ENCODE measurements around the gene GRID2.

GRID2 gene

GRCh38 chr4:92847026-92847425 is 543.3 kb downstream of the GRID2 start:
- Histone ChIP-seq H3K4me1 (ENCODE audit: control insufficient read depth, insufficient read depth, low read length) (peaks cover 2% of the 10 kb centered on the region), H3K27me3 (ENCODE audit: control insufficient read depth, insufficient read depth, low read length) (no peaks in the 10 kb centered on the region), H3K9me3 (ENCODE audit: control insufficient read depth, insufficient read depth, low read length) (no peaks in the 10 kb centered on the region), H3K4me3 (ENCODE audit: low read depth, low read length) (no peak overlapping the region), H3K9ac (ENCODE audit: low read depth, low read length) (no peak overlapping the region), H3K36me3 (ENCODE audit: control insufficient read depth, insufficient read depth, low read length) (no peaks in the 10 kb centered on the region)

GRCh38 chr4:92862509-92862908 is 558.7 kb downstream of the GRID2 start:
- Histone ChIP-seq H3K9me3 (ENCODE audit: control insufficient read depth, insufficient read depth, low read length) (no peaks in the 10 kb centered on the region), H3K9ac (ENCODE audit: low read depth, low read length) (no peak overlapping the region), H3K4me3 (ENCODE audit: low read depth, low read length) (no peak overlapping the region), H3K36me3 (ENCODE audit: control insufficient read depth, insufficient read depth, low read length) (no peaks in the 10 kb centered on the region), H3K27me3 (ENCODE audit: control insufficient read depth, insufficient read depth, low read length) (no peaks in the 10 kb centered on the region), H3K4me1 (ENCODE audit: control insufficient read depth, insufficient read depth, low read length) (no peaks in the 10 kb centered on the region)

DNA sequence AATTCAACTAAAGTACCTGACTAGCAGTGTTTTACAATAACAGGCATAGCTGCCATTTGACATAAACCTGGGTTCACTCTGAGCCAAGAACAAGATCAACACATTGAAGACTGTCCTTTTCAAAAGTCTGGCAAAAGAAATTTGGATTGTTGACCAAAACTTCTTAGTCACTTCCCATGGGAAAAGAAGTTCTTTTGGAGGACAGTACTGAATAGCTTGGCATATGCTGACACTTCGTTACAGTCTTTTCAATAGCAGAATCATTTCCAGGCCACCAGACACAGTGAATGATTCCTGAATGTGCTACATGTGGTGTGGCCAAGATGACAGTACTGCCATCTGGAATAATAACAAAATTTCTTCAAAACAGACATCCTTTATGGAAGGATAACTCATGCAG is 560.3 kb downstream of the GRID2 start:
- Histone ChIP-seq H3K4me3 (ENCODE audit: low read depth, low read length) (no peak overlapping the region), H3K9ac (ENCODE audit: low read depth, low read length) (no peak overlapping the region), H3K4me1 (ENCODE audit: control insufficient read depth, insufficient read depth, low read length) (no peaks in the 10 kb centered on the region), H3K27me3 (ENCODE audit: control insufficient read depth, insufficient read depth, low read length) (no peaks in the 10 kb centered on the region), H3K9me3 (ENCODE audit: control insufficient read depth, insufficient read depth, low read length) (no peaks in the 10 kb centered on the region), H3K36me3 (ENCODE audit: control insufficient read depth, insufficient read depth, low read length) (no peaks in the 10 kb centered on the region)

GRCh38 chr4:92872604-92873003 is 568.8 kb downstream of the GRID2 start:
- H3K36me3 ChIP-seq (ENCODE audit: control insufficient read depth, insufficient read depth, low read length) = no peaks in the 10 kb centered on the region
- H3K9me3 ChIP-seq (ENCODE audit: control insufficient read depth, insufficient read depth, low read length) = no peaks in the 10 kb centered on the region
- H3K27me3 ChIP-seq (ENCODE audit: control insufficient read depth, insufficient read depth, low read length) = no peaks in the 10 kb centered on the region
- H3K4me1 ChIP-seq (ENCODE audit: control insufficient read depth, insufficient read depth, low read length) = no peaks in the 10 kb centered on the region
- H3K4me3 ChIP-seq (ENCODE audit: low read depth, low read length) = no peak overlapping the region
- no peak overlapping the region for H3K9ac ChIP-seq (ENCODE audit: low read depth, low read length)

- Histone ChIP-seq H3K4me1 (ENCODE audit: control insufficient read depth, insufficient read depth, low read length) (peaks cover 4% of the 10 kb centered on the region), H3K9ac (ENCODE audit: low read depth, low read length) (no peak overlapping the region), H3K9me3 (ENCODE audit: control insufficient read depth, insufficient read depth, low read length) (no peaks in the 10 kb centered on the region), H3K36me3 (ENCODE audit: control insufficient read depth, insufficient read depth, low read length) (no peaks in the 10 kb centered on the region), H3K27me3 (ENCODE audit: control insufficient read depth, insufficient read depth, low read length) (no peaks in the 10 kb centered on the region), H3K4me3 (ENCODE audit: low read depth, low read length) (no peak overlapping the region)
Observed at GRCh38 chr4:92885632-92886031, 581.9 kb downstream of the GRID2 start.

- Histone ChIP-seq H3K4me3 (ENCODE audit: low read depth, low read length) (no peak overlapping the region), H3K27me3 (ENCODE audit: control insufficient read depth, insufficient read depth, low read length) (no peaks in the 10 kb centered on the region), H3K9me3 (ENCODE audit: control insufficient read depth, insufficient read depth, low read length) (no peaks in the 10 kb centered on the region), H3K36me3 (ENCODE audit: control insufficient read depth, insufficient read depth, low read length) (no peaks in the 10 kb centered on the region), H3K4me1 (ENCODE audit: control insufficient read depth, insufficient read depth, low read length) (no peaks in the 10 kb centered on the region), H3K9ac (ENCODE audit: low read depth, low read length) (no peak overlapping the region)
Observed at GRCh38 chr4:92952426-92952825, 648.7 kb downstream of the GRID2 start.

DNA sequence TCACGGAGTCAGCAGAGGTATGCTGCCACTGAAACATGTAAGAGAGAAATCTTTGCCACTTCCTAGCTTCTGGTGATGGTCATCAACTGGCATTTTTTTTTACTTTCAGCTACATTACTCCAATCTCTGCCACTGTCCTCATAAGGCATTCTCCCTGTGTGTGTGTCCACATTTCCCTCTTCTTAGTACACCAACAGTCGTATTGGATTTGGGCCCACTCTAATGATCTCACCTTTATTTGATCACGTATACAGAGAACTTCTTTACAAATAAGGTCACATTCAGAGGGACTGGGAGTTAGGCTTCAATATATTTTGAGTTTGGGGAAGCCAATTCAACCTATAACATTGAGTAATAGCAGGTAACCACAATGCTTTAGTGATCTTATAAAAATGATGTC is 649.1 kb downstream of the GRID2 start:
- H3K9ac ChIP-seq (ENCODE audit: low read depth, low read length) = no peak overlapping the region
- H3K4me3 ChIP-seq (ENCODE audit: low read depth, low read length) = no peak overlapping the region
- H3K4me1 ChIP-seq (ENCODE audit: control insufficient read depth, insufficient read depth, low read length) = no peaks in the 10 kb centered on the region
- no peaks in the 10 kb centered on the region for H3K27me3 ChIP-seq (ENCODE audit: control insufficient read depth, insufficient read depth, low read length)
- H3K36me3 ChIP-seq (ENCODE audit: control insufficient read depth, insufficient read depth, low read length) = no peaks in the 10 kb centered on the region
- H3K9me3 ChIP-seq (ENCODE audit: control insufficient read depth, insufficient read depth, low read length) = no peaks in the 10 kb centered on the region

GRCh38 chr4:92953462-92953861 is 649.7 kb downstream of the GRID2 start:
- Histone ChIP-seq H3K4me1 (ENCODE audit: control insufficient read depth, insufficient read depth, low read length) (no peaks in the 10 kb centered on the region), H3K4me3 (ENCODE audit: low read depth, low read length) (no peak overlapping the region), H3K9me3 (ENCODE audit: control insufficient read depth, insufficient read depth, low read length) (no peaks in the 10 kb centered on the region), H3K36me3 (ENCODE audit: control insufficient read depth, insufficient read depth, low read length) (no peaks in the 10 kb centered on the region), H3K27me3 (ENCODE audit: control insufficient read depth, insufficient read depth, low read length) (no peaks in the 10 kb centered on the region), H3K9ac (ENCODE audit: low read depth, low read length) (no peak overlapping the region)

- no peaks in the 10 kb centered on the region for H3K9me3 ChIP-seq (ENCODE audit: control insufficient read depth, insufficient read depth, low read length)
- H3K4me3 ChIP-seq (ENCODE audit: low read depth, low read length) = no peak overlapping the region
- no peaks in the 10 kb centered on the region for H3K36me3 ChIP-seq (ENCODE audit: control insufficient read depth, insufficient read depth, low read length)
- H3K4me1 ChIP-seq (ENCODE audit: control insufficient read depth, insufficient read depth, low read length) = peaks cover 7% of the 10 kb centered on the region
- no peaks in the 10 kb centered on the region for H3K27me3 ChIP-seq (ENCODE audit: control insufficient read depth, insufficient read depth, low read length)
- no peak overlapping the region for H3K9ac ChIP-seq (ENCODE audit: low read depth, low read length)
Observed at GRCh38 chr4:92961881-92962280, 658.1 kb downstream of the GRID2 start.

DNA sequence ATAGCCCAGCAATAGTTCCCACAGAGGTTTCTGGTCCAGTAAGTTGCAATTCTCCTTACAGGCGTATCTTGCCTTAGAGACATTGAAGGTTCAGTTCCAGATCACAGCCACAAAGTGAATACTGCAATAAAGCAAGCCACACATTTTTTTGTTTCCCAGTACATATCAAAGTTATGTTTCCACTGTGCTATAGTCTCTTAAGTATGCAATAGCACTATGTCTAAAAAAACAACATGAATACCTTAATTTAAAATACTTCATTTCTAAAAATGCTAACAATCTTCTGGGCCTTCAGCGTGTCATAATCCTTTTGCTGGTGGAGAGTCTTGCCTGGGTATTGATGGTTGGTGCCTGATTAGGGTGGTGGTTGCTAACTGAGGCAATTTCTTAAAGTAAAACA is 659.1 kb downstream of the GRID2 start:
- Histone ChIP-seq H3K4me1 (ENCODE audit: control insufficient read depth, insufficient read depth, low read length) (peaks cover 7% of the 10 kb centered on the region), H3K4me3 (ENCODE audit: low read depth, low read length) (no peak overlapping the region), H3K27me3 (ENCODE audit: control insufficient read depth, insufficient read depth, low read length) (no peaks in the 10 kb centered on the region), H3K9ac (ENCODE audit: low read depth, low read length) (no peak overlapping the region), H3K36me3 (ENCODE audit: control insufficient read depth, insufficient read depth, low read length) (no peaks in the 10 kb centered on the region), H3K9me3 (ENCODE audit: control insufficient read depth, insufficient read depth, low read length) (no peaks in the 10 kb centered on the region)

GRCh38 chr4:92968556-92968955 is 664.8 kb downstream of the GRID2 start:
- H3K4me1 ChIP-seq (ENCODE audit: control insufficient read depth, insufficient read depth, low read length) = no peaks in the 10 kb centered on the region

DNA sequence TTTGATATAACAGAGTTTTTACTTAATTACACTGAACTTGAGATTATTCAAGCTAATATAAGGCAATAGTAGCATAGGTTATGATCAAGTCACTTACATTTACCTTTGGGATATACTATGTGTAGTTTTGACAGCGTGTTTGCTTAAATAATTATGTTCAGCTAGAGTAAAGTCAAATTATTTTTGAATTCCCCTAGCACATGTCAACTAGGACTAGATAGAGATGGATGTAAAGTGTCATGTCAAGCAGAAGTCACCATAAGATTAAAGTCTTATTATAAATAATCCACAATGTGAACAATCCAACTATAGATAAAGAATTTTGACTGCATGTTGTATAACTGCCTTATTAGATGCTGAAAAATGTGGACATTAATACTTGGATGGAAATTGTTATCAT is 665.2 kb downstream of the GRID2 start:
- H3K4me3 ChIP-seq (ENCODE audit: low read depth, low read length) = no peak overlapping the region
- no peak overlapping the region for H3K9ac ChIP-seq (ENCODE audit: low read depth, low read length)
- H3K27me3 ChIP-seq (ENCODE audit: control insufficient read depth, insufficient read depth, low read length) = no peaks in the 10 kb centered on the region
- H3K9me3 ChIP-seq (ENCODE audit: control insufficient read depth, insufficient read depth, low read length) = no peaks in the 10 kb centered on the region
- H3K4me1 ChIP-seq (ENCODE audit: control insufficient read depth, insufficient read depth, low read length) = no peaks in the 10 kb centered on the region
- no peaks in the 10 kb centered on the region for H3K36me3 ChIP-seq (ENCODE audit: control insufficient read depth, insufficient read depth, low read length)

More at GRCh38 chr4:92968556-92968955, 664.8 kb downstream of the GRID2 start:
- H3K27me3 ChIP-seq (ENCODE audit: control insufficient read depth, insufficient read depth, low read length) = no peaks in the 10 kb centered on the region
- no peak overlapping the region for H3K4me3 ChIP-seq (ENCODE audit: low read depth, low read length)
- H3K9ac ChIP-seq (ENCODE audit: low read depth, low read length) = no peak overlapping the region
- H3K9me3 ChIP-seq (ENCODE audit: control insufficient read depth, insufficient read depth, low read length) = no peaks in the 10 kb centered on the region
- H3K36me3 ChIP-seq (ENCODE audit: control insufficient read depth, insufficient read depth, low read length) = no peaks in the 10 kb centered on the region
